HepG2 (cell line): ENCODE results near the gene RPL41. TPM values are rescaled to one million over a fixed set of nuclear protein-coding genes. Genes with fewer than 3 reads are reported as not detected.

Source experiments
- ATAC-seq: fragments of 200-7000 bp; cut with Tn5 transposase; 3 replicates; pipeline ENCODE4 v1.9.1; 2020; ENCODE audit warnings: mild to moderate bottlenecking, moderate library complexity
- BruUV-seq: library from RNA; stranded (reverse); fragments of 400-500 nt; replicated peaks from 2 replicates; lab custom pipeline; 2021; lab: Mats Ljungman, UMichigan
- CTCF ChIA-PET: fragments of 300-600 bp; formaldehyde crosslinking; extraction: SDS; loops from one replicate; lab custom pipeline; 2021; ENCODE audit warnings: low total read pairs, inconsistent platforms, low intra/inter-chr PET ratio; lab: Yijun Ruan, JAX
- POLR2A ChIA-PET: fragments of 350-600 bp; sonication (Branson Sonifier 250); formaldehyde crosslinking; loops from one replicate; lab custom pipeline; 2020; ENCODE audit warnings: antibody characterized with exemption, inconsistent platforms; lab: Yijun Ruan, JAX
- DNase-seq: peaks from one replicate; pipeline ENCODE4 v3.0.0-alpha.2; 2015; ENCODE audit warnings: low spot score
- FAIRE-seq: peaks from 3 replicates; lab custom pipeline; 2011; peaks lifted over from hg19 to GRCh38; lab: Jason Lieb, UNC
- H2AFZ ChIP-seq: one replicate; pipeline ENCODE4 v1.6.1; 2011; ENCODE audit warnings: low read length, inconsistent platforms
- H3K27ac ChIP-seq: fragments of 300-600 bp; 3 replicates; pipeline ENCODE4 v1.8.0; 2011; ENCODE audit warnings: mixed run types, mild to moderate bottlenecking, mixed read lengths, low read length, inconsistent platforms; ENCODE audit not compliant: insufficient read depth; ENCODE audit errors: extremely low read length
- H3K27me3 ChIP-seq, 2 experiments: fragments of 200-600 bp in 1 of 2; 2 replicates in 1 of 2; 3 replicates in 1 of 2; pipeline versions ENCODE4 v1.6.0 to v1.8.0; 2011; ENCODE audit warnings: low read length in 2 of 2, mild to moderate bottlenecking in 2 of 2, moderate library complexity in 2 of 2, inconsistent platforms in 1 of 2; ENCODE audit not compliant: insufficient read depth in 2 of 2, control insufficient read depth in 1 of 2
- H3K36me3 ChIP-seq, 2 experiments: fragments of 200-600 bp in 1 of 2; replicated peaks in 1 of 2; 2 replicates in 1 of 2; 3 replicates in 1 of 2; pipeline versions ENCODE4 v1.5.1 to v1.8.0; 2011; ENCODE audit warnings: low read length in 2 of 2, inconsistent platforms in 1 of 2; ENCODE audit not compliant: insufficient read depth in 2 of 2, control insufficient read depth in 1 of 2
- H3K4me1 ChIP-seq: 2 replicates; pipeline ENCODE4 v1.5.1; 2012; ENCODE audit warnings: low read length, inconsistent platforms; ENCODE audit not compliant: insufficient read depth
- H3K4me2 ChIP-seq: 2 replicates; pipeline ENCODE4 v1.6.0; 2011; ENCODE audit warnings: low read depth, low read length, inconsistent platforms
- H3K4me3 ChIP-seq, 3 experiments: fragments of 200-600 bp in 1 of 3; sonication (generic), shearing (Covaris generic) in 1 of 3; replicated peaks in 1 of 3; 2 replicates each; pipeline ENCODE4 v1.5.1; 2011 to 2016; ENCODE audit warnings: low read length in 3 of 3, inconsistent platforms in 2 of 3, low read depth in 2 of 3, mild to moderate bottlenecking in 2 of 3, control low read depth in 1 of 3, mixed read lengths in 1 of 3; ENCODE audit not compliant: insufficient read depth in 1 of 3
- H3K79me2 ChIP-seq: one replicate; pipeline ENCODE4 v1.6.1; 2011; ENCODE audit warnings: low read length, inconsistent platforms; ENCODE audit not compliant: insufficient read depth
- H3K9ac ChIP-seq: 2 replicates; pipeline ENCODE4 v1.6.0; 2011; ENCODE audit warnings: mild to moderate bottlenecking, low read depth, low read length, inconsistent platforms; ENCODE audit not compliant: insufficient read depth
- H3K9me3 ChIP-seq: 2 replicates; pipeline ENCODE4 v1.5.1; 2012; ENCODE audit warnings: mild to moderate bottlenecking, low read length
- H4K20me1 ChIP-seq: 2 replicates; pipeline ENCODE4 v1.6.0; 2011; ENCODE audit warnings: inconsistent platforms, mild to moderate bottlenecking, low read length, moderate library complexity; ENCODE audit not compliant: insufficient read depth
- FOSL2 ChIP-seq: sonication (generic); formaldehyde crosslinking; IDR thresholded peaks from 2 replicates; pipeline ENCODE4 v1.4.0; 2020; ENCODE audit warnings: missing genetic modification reagents
- HOXD1 ChIP-seq: sonication (generic); formaldehyde crosslinking; IDR thresholded peaks from 2 replicates; pipeline ENCODE4 v1.5.0; 2020; ENCODE audit warnings: missing genetic modification reagents
- MAFF ChIP-seq: IDR thresholded peaks from 2 replicates; pipeline ENCODE4 v1.6.1; 2011; ENCODE audit warnings: low read depth, low read length, improper control_type of control experiment
- PRDM15 ChIP-seq: sonication (generic); formaldehyde crosslinking; IDR thresholded peaks from 2 replicates; pipeline ENCODE4 v1.4.0; 2020; ENCODE audit warnings: missing genetic modification reagents
- SNAI1 ChIP-seq: sonication (generic); formaldehyde crosslinking; IDR thresholded peaks from 2 replicates; pipeline ENCODE4 v1.5.0; 2020; ENCODE audit warnings: mild to moderate bottlenecking, missing genetic modification reagents, borderline replicate concordance
- TBX2 ChIP-seq: sonication (generic); formaldehyde crosslinking; IDR thresholded peaks from 2 replicates; pipeline ENCODE4 v1.5.0; 2020; ENCODE audit warnings: missing genetic modification reagents, mild to moderate bottlenecking, borderline replicate concordance
- ZBTB14 ChIP-seq: sonication (generic); formaldehyde crosslinking; IDR thresholded peaks from 2 replicates; pipeline ENCODE4 v1.4.0; 2020; ENCODE audit warnings: missing genetic modification reagents
- ZBTB7A ChIP-seq: sonication (generic); formaldehyde crosslinking; IDR thresholded peaks from 2 replicates; pipeline ENCODE4 v1.8.0; 2022; ENCODE audit warnings: mild to moderate bottlenecking, missing genetic modification reagents
- ZFP90 ChIP-seq: sonication (generic); formaldehyde crosslinking; IDR thresholded peaks from 2 replicates; pipeline ENCODE4 v1.8.0; 2022; ENCODE audit warnings: missing genetic modification reagents, mild to moderate bottlenecking, inconsistent platforms, borderline replicate concordance
- ZNF33B ChIP-seq: sonication (generic); formaldehyde crosslinking; IDR thresholded peaks from 2 replicates; pipeline ENCODE4 v1.5.1; 2020; ENCODE audit warnings: mild to moderate bottlenecking, missing genetic modification reagents
- ZNF350 ChIP-seq: sonication (generic); formaldehyde crosslinking; IDR thresholded peaks from 2 replicates; pipeline ENCODE4 v1.4.0; 2020; ENCODE audit warnings: mild to moderate bottlenecking, low read depth, missing genetic modification reagents, borderline replicate concordance
- ZNF382 ChIP-seq: sonication (generic); formaldehyde crosslinking; IDR thresholded peaks from 2 replicates; pipeline ENCODE4 v1.5.0; 2020; ENCODE audit warnings: missing genetic modification reagents, mild to moderate bottlenecking, borderline replicate concordance
- ZNF557 ChIP-seq: sonication (generic); formaldehyde crosslinking; IDR thresholded peaks from 2 replicates; pipeline ENCODE4 v1.4.0; 2020; ENCODE audit warnings: missing genetic modification reagents
- WGBS: methylation state at CpG from one replicate; pipeline ENCODE4 v1.1.6; 2017; ENCODE audit warnings: low lambda C conversion rate; 5-methylcytosine and 5-hydroxymethylcytosine counted together
- in situ Hi-C: cut with HindIII; loops from 2 replicates; pipeline ENCODE4 v1.10.0; 2017; ENCODE audit warnings: low pct_unique_long_range_greater_than_20kb; ENCODE audit not compliant: extremely low pct_ligation_motif_present
- intact Hi-C: fragments of 100-400 bp; cut with micrococcal nuclease; formaldehyde crosslinking; loops from one replicate; pipeline ENCODE4 v1.10.0; 2022; ENCODE audit not compliant: unreplicated experiment
- polyA plus RNA-seq, 8 experiments: library from polyadenylated mRNA; depleted of rRNA in 3 of 8; stranded (reverse) in 7 of 8; unstranded in 1 of 8; fragments of >200 nt; fragmentation: Illumina TruSeq in 4 of 8; extraction: Trizol in 4 of 8; gene quantifications; 2 replicates each; pipeline versions ENCODE4 v1.2.1 to v1.2.3, GENCODE V29; 2011 to 2016; ENCODE audit warnings: low read depth in 4 of 8, missing spikeins in 1 of 8, mixed read lengths in 1 of 8; ENCODE audit not compliant: insufficient read depth in 1 of 8
- total RNA-seq, 5 experiments: library from RNA; depleted of rRNA; stranded (reverse); fragments of >200 nt; fragmentation: Illumina TruSeq; extraction: Trizol; gene quantifications; 2 replicates each; pipeline ENCODE4 v1.2.3, GENCODE V29; 2016; ENCODE audit warnings: low read depth in 1 of 5

Gene RPL41
- total and polyA plus RNA-seq, 2 of the 13 experiments (the other 11 are each of a cell fraction or from before 2014, with no cell fraction given): 4,012 to 7,670 TPM

DNA sequence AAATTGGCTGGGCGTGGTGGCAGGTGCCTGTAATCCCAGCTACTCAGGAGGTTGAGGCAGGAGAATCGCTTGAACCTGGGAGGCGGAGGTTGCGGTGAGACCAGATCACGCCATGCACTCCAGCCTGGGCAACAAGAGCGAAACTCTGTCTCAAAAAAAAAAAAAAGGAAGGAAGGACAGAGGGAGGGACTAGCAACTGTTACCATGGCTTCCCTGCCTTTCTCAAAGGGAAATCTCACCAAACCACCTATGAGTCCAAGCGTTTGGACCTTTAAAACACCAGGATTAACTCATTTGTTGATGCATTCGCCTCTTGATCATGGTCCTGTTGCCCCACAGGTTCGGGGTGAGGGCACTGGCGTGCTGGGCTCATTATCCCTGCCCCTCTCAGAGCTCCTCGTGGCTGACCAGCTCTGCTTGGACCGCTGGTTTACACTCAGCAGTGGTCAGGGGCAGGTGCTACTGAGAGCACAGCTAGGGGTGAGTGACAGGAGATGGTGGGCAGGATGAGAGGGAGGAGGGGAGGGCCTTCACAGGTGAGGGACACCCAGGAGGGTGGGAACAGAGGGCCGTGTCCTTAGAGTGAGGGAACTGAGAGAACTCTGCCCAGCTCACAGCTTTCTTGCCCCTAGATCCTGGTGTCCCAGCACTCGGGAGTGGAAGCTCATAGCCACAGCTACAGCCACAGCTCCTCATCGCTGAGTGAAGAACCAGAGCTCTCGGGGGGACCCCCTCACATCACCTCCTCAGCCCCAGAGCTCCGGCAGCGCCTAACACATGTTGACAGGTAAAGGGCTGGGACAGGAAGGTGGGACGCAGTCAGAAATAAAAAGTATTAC lies 25.7 kb downstream of the RPL41 start:
- H3K27ac ChIP-seq: no peak overlapping the region
- in situ Hi-C loops: no loop called here
- POLR2A ChIA-PET: interaction anchor here (0.8 to 1.0 kb wide), 3 partner anchors 15 to 23 kb away, joined by 3 to 4 read pairs (median 3); partner anchors contain the start of genes ESYT1 and MYL6
- H2AFZ ChIP-seq: no peak overlapping the region
- no peaks in the 10 kb centered on the region for H3K9me3 ChIP-seq
- H3K4me3 ChIP-seq: no peak overlapping the region
- H3K27me3 ChIP-seq: no peaks in the 10 kb centered on the region
- CTCF ChIA-PET: no interaction called here
- no peak overlapping the region for H3K4me2 ChIP-seq
- peaks cover 15 to 72% of the 10 kb centered on the region in 2 experiments for H3K36me3 ChIP-seq
- no peak for TF ChIP-seq HOXD1 (CRISPR knock-in tag)
- TF ChIP-seq FOSL2 (CRISPR knock-in tag): no peak
- H4K20me1 ChIP-seq: no peaks in the 10 kb centered on the region
- no peaks in the 10 kb centered on the region for H3K4me1 ChIP-seq
- intact Hi-C loops: no loop called here
- ATAC-seq (no peak; the same call in 2 of the 3 replicates), FAIRE-seq (no peak), DNase-seq (no peak)
- H3K79me2 ChIP-seq: no peaks in the 10 kb centered on the region
- BruUV-seq: no TSS peak
- H3K9ac ChIP-seq: no peak overlapping the region
- WGBS: 97% methylated on average over 19 of the region's 19 CpGs

DNA sequence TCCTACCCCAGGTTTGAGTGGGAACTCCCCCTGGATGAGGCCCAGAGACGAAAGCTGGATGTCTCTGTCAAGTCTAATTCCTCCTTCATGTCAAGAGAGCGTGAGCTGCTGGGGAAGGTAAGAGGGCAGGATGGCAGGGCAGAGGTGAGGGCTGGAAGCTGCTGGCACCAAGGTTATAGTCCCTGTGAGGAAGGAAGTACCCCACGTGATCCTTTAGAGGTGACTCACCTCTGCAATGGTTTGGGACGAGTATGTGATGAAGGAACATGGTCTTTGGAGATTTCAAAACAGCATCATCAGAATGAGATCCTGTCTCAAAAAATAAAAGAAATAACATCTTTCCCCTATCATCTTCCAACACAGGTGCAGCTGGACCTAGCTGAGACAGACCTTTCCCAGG lies 26.8 kb downstream of the RPL41 start:
- BruUV-seq: no TSS peak
- Histone ChIP-seq H3K79me2 (no peaks in the 10 kb centered on the region), H3K4me3 (no peak overlapping the region), H3K9ac (no peak overlapping the region), H3K4me2 (no peak overlapping the region), H3K27me3 (no peaks in the 10 kb centered on the region), H3K36me3 (peaks cover 15 to 61% of the 10 kb centered on the region in 2 experiments), H3K4me1 (no peaks in the 10 kb centered on the region), H3K27ac (no peak overlapping the region), H4K20me1 (no peaks in the 10 kb centered on the region), H2AFZ (no peak overlapping the region), H3K9me3 (no peaks in the 10 kb centered on the region)
- FAIRE-seq (no peak), DNase-seq (no peak), ATAC-seq (no peak)
- in situ Hi-C loops (no loop called here), intact Hi-C loops (no loop called here)
- 96% methylated on average over 4 of the region's 4 CpGs for WGBS
- POLR2A ChIA-PET: interaction anchor here (2.6 kb wide), 1 partner anchor 15 kb away, joined by 14 read pairs; the partner anchor contains the start of gene ESYT1
- CTCF ChIA-PET: no interaction called here
- TF ChIP-seq ZBTB14 (CRISPR knock-in tag): no peak
- TF ChIP-seq ZNF33B: no peak
- no peak for TF ChIP-seq ZNF350
- TF ChIP-seq SNAI1 (CRISPR knock-in tag): no peak
- TF ChIP-seq ZFP90 (CRISPR knock-in tag): no peak
- no peak for TF ChIP-seq PRDM15 (CRISPR knock-in tag)
- no peak for TF ChIP-seq ZNF557 (CRISPR knock-in tag)
- TF ChIP-seq MAFF: no peak
- no peak for TF ChIP-seq TBX2 (CRISPR knock-in tag)
- TF ChIP-seq ZNF382 (CRISPR knock-in tag): no peak
- TF ChIP-seq ZBTB7A (CRISPR knock-in tag): no peak
